SU-DHL-6 (cell line): ENCODE measurements around the gene CCDC73.

Source experiments
- CTCF ChIP-seq: fragments of 200-600 bp; sonication (generic); IDR thresholded peaks from one replicate; pipeline ENCODE4 v1.5.1; 2017; ENCODE audit warnings: antibody characterized with exemption, mild to moderate bottlenecking, low read length, moderate library complexity; ENCODE audit not compliant: insufficient read depth, poor library complexity, severe bottlenecking
- EZH2phosphoT487 ChIP-seq: fragments of 200-600 bp; sonication (generic), shearing (Covaris generic); conservative IDR thresholded peaks from 2 replicates; pipeline ENCODE4 v1.6.1; 2018; ENCODE audit warnings: mild to moderate bottlenecking, antibody characterized with exemption, low read length, moderate library complexity, mixed read lengths

- no peak for TF ChIP-seq CTCF
- TF ChIP-seq EZH2phosphoT487: no peak
Measured at GRCh38 chr11:32571039-32571438, 223.4 kb downstream of the CCDC73 start.
